T-helper 2 cell (primary cell): Measurements from ENCODE around the gene SCLY.
A peak's percentile ranks its signal among the peaks of the same experiment; 100 is the strongest.

Experiments
- DNase-seq, 5 experiments: peaks; one replicate each; pipeline versions ENCODE4 v3.0.0 to v3.0.0-alpha.2; 2012 to 2022

Gene SCLY

GRCh38 chr2:238077292-238077691 is 16.5 kb downstream of the SCLY start:
- DNase-seq, result no peak

- no peak for DNase-seq
These were observed 19.1 kb downstream of the SCLY start for GRCh38 chr2:238079874-238080327.

- DNase-seq, result no peak
These were observed 19.7 kb downstream of the SCLY start for GRCh38 chr2:238080518-238080917.

- DNase-seq, result no peak
These were observed 20.3 kb downstream of the SCLY start for GRCh38 chr2:238081150-238081549.

GRCh38 chr2:238081561-238081960 is 20.8 kb downstream of the SCLY start:
- no peak for DNase-seq

- no peak for DNase-seq
These were observed 21.4 kb downstream of the SCLY start for GRCh38 chr2:238082151-238082550.

- DNase-seq, result no peak
These were observed 22.0 kb downstream of the SCLY start for GRCh38 chr2:238082827-238083226.

GRCh38 chr2:238083919-238084318 is 23.1 kb downstream of the SCLY start:
- DNase-seq, result no peak

- no peak for DNase-seq
These were observed 24.0 kb downstream of the SCLY start for GRCh38 chr2:238084761-238085160.

GRCh38 chr2:238085899-238086298 is 25.1 kb downstream of the SCLY start:
- DNase-seq, result no peak

- DNase-seq, result no peak
These were observed 26.4 kb downstream of the SCLY start for GRCh38 chr2:238087211-238087610.

GRCh38 chr2:238090887-238091286 is 30.1 kb downstream of the SCLY start:
- no peak for DNase-seq

GRCh38 chr2:238091436-238092060 is 30.7 kb downstream of the SCLY start:
- DNase-seq, result no peak

- DNase-seq, result no peak
These were observed 31.8 kb downstream of the SCLY start for GRCh38 chr2:238092486-238093035.

- DNase-seq, result no peak
These were observed 32.7 kb downstream of the SCLY start for GRCh38 chr2:238093181-238094140.

- no peak for DNase-seq
These were observed 33.7 kb downstream of the SCLY start for GRCh38 chr2:238094438-238095022.

- no peak for DNase-seq
These were observed 34.3 kb downstream of the SCLY start for GRCh38 chr2:238095143-238095542.

GRCh38 chr2:238096311-238097011 is 35.7 kb downstream of the SCLY start:
- no peak for DNase-seq

GRCh38 chr2:238097201-238097987 is 36.6 kb downstream of the SCLY start:
- no peak for DNase-seq

GRCh38 chr2:238097988-238098871 is 37.4 kb downstream of the SCLY start:
- DNase-seq, result peak in 2 of 5 experiments; percentile 22 to 40
